Uterus (tissue), 2 donors: ENCODE data around the gene ZNF474.

ENCODE experiments used
- CTCF ChIP-seq, 4 experiments: fragments of 200-600 bp in 2 of 4; fragments of 450-650 bp in 2 of 4; sonication (generic) in 2 of 4; IDR thresholded peaks; one replicate each; pipeline ENCODE4 v1.5.1; 2016 to 2019; ENCODE audit warnings: antibody characterized with exemption in 4 of 4, mild to moderate bottlenecking in 2 of 4, moderate library complexity in 1 of 4
- POLR2A ChIP-seq, 2 donors: fragments of 450-650 bp; IDR thresholded peaks; one replicate each; pipeline ENCODE4 v1.6.1; 2016; ENCODE audit warnings: antibody characterized with exemption in 2 of 2, mild to moderate bottlenecking in 1 of 2, moderate library complexity in 1 of 2

- TF ChIP-seq CTCF (IDR thresholded peaks at IDR 0.05) (no peak), POLR2A (IDR thresholded peaks at IDR 0.05) (no peak)
Observed at GRCh38 chr5:122172207-122172606, 42.9 kb downstream of the ZNF474 start.
